NCI-H69 (cell line): Measurements from ENCODE around the gene AHDC1.

Source experiments
- DNase-seq: peaks from one replicate; lab custom pipeline; 2025; lab: John Stamatoyannopoulos, UW

AHDC1 gene

GRCh38 chr1:27599605-27600497 lies 4.1 kb downstream of the AHDC1 start:
- DNase-seq, result no peak

DNA sequence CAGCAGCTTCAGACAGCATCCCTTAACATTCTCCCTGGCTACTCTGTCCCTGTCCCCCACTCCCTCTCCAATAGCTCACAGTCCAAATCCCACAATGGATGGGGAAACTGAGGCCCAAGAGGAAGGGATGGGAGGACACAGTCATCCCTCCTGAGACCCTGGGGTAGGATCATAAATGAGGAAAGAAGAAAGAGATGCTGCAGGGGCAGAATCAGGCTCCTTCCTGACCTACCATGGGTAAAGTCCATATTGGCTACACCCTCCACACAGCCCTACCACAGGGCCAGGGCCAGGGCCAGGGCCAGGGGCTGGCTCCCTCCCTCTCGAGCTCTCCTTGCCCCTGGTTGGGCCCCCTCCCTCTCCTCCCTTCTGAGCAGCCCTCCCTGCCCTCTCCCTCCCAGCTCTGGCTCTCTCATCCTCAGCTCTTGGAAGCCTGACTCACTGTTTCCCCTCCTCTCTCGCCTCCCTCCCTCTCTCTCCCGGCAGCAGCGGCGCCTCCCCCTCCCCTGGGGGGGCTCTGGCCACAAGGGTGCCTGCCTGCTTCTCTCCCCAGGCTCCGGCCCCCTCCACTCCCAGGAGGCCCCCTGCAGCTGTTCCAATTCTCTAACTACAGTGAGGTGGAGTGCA lies 4.9 kb downstream of the AHDC1 start:
- peak; percentile 66 for DNase-seq

- peak; percentile 48 for DNase-seq
These were observed 5.7 kb downstream of the AHDC1 start for GRCh38 chr1:27598295-27598687.

DNA sequence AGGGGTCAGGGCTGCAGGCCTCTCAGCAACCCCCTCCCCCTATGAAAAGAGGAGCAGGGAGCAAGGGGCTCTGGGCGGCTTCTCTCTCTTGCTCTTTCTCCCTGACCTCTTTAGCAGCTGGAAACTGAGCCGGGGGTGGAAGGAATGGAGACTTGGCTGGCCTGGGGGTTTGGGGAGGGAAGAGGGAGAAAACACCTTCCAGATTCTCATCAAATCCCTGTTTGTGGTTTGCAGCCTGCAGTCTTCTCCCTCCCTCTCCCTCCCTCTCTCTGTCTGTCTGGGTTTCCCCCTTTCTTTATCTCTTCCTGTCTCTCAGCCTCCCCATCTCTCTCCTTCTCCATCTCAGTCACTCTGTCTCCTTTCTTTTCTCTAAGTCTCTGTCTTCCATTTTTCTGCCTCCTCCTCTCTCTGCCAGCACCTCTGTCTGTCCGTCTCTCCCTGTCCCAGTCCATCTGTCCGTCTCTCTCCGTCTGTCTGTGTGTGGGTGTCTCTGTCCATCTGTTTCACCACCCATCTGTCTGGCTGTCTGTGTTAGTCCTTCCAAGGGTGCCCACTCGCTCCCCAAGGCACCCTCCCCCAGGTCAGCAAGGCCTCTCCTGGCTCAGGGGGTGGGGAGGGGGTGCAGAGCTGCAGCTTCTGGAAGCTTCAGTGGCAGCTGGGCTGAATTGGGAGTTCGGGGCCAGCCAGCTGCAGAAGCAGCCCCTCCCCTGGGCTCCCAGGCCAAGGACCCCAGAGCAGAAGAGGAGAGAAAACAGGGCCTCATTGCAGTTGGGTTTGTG lies 6.2 kb downstream of the AHDC1 start:
- no peak for DNase-seq

DNA sequence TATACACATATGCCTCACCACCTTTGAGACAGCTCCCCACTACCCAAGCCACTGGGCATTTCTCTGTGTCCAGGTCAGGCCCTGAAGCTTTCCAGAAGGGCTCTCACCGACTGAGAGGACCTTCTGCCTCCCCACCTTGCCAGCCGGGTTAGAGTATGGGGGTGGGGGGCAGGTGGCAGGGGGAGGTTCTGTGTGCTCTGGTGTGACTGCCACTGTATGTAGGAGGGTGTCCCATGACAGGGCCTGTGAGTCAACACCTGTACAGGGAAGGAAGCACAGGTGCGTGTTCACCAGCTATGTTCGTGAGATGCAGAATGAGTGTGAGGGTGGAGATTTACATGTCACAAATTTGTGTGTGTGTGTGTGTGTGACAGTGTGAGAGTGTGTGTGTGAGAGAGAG lies 7.0 kb downstream of the AHDC1 start:
- DNase-seq, result no peak

- DNase-seq, result no peak
These were observed 7.7 kb downstream of the AHDC1 start for GRCh38 chr1:27596261-27596660.

DNA sequence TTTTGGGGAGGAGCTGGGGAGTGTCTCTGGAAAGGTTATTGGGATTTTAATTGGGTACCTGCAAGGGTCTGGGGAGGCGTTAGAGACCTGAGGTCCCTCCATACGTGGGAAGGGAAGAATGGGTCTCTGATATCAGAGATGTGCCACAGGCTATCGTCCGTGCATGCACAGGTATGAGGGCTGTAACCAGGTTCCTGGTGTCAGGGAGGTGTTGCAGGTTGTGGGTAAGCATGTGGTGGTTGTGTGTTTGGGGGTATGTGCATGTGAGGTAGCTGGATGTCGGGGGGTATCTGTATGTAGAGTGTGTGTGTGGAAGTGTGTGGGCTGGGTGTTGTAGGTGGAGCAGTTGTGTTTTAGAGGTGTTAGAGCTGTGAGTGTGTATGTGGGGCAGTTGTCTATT lies 8.3 kb downstream of the AHDC1 start:
- DNase-seq, result no peak

DNA sequence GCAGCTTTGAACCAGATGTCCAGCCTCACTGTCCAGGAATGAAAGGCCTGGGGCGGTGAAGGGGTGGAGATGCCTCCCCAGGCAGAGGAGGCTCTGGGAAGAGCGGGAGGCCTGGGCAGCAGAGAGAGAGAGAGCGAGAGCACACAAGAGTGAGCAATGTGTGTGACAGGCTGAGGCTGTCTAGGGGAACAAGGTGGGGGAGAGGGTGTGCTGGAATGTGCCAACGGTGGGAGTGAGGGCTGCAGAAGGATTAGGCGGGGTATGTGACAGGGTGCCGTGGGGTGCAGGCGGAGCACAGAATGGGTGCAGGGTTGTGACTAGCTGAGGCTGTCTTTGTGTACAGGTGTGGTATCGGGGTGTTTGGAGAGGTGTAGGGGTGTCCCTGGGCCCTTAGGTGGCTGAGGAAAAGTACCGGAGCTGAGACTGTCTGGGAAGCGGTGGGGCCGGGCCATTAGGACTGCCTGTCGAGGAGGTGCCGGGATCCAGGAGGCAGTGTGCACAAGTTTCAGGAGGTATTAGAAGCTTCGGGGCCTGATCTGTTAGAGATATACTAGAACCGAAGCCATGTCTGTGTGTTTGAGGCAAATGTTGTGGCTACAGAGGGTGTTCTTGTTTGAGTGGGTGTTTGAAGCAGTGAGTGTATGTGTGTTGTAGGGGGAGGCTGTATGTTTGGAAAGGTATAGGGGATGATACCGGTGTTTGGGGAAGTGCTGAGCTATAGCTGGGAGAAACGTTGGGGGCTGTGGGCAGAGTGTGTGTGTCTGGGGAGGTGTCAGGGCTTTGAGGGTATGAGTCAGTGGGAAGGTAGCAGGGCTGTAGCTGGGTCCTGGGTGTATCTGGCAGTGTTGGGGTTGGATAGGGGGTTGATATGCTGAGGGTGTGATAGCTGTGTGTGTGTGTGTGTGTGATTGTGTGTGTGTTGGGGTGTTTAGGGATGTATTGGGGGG lies 9.1 kb downstream of the AHDC1 start:
- DNase-seq, result no peak

GRCh38 chr1:27593678-27594563 lies 10.0 kb downstream of the AHDC1 start:
- DNase-seq, result peak; percentile 65

DNA sequence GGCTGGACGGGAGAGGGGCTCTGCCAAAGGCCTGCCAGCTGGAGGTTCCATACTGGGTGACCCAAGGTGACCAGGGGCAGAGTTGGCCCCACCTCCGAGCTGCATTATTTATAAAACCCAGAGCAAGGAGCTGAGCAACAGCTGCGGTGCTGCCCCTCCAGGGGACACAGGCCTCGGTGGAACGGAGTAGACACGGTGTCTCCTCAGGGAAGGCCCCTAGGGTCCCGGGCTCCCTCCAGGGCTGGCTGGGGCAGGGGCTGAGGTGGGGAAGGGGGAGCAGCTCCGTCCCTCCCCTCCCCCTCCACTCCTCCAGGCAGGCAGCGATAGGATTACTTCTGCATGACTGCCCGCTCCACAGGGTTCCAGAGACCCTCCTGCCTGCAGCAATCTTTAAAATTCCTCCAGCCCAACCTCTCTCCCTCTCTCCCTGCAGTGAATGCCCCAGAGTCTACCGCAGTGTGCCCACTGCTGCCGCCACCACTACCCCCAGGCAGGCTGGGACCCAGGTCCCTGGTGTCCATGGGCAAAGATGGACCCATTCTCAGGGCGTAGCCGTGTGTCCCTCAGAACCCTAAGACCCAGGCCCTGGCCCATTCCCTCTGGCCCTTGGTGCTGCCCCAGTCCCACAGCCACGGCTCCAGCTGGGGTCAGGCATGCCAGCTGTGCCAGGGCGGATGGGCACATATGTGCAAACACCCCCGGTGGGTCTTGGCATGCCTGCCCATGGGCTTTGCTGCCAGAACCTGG lies 10.8 kb downstream of the AHDC1 start:
- no peak for DNase-seq

DNA sequence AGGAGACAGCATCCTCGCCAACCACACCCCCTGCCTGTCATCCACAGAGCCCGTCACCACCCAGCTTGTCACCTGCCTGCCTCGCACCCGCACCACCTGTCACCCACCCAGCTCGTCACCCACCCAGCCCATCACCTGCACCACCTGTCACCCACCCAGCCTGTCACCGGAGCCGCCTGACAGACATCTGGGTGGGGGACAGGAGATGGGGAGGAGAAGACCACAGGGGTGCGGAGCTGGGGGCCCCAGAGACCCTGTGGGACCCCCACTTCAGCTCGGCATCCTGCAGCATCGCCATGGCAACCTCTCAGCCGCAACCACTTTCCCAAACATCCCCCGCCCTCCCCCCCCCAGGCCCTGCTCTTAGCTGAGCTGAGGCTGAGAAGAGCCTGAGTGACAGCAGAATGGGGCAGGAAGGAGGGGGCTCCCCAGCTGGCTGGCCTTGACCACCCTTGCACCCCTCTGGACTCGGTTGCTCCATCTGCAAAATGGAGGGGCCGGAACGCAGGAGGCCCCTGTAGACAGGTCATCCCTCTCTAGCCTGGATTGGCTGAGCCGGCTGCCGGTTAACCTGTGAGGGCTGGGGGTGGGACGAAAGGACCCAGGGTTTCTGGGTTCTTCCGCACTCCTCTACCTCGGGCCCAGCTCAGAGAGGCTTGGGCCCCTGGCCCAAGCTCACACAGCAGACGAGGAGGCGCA lies 11.6 kb downstream of the AHDC1 start:
- no peak for DNase-seq

GRCh38 chr1:27591622-27592021 lies 12.3 kb downstream of the AHDC1 start:
- DNase-seq, result peak; percentile 71

- DNase-seq, result no peak
These were observed 12.9 kb downstream of the AHDC1 start for GRCh38 chr1:27590917-27591508.

- DNase-seq, result peak; percentile 85
These were observed 14.0 kb downstream of the AHDC1 start for GRCh38 chr1:27589841-27590426.

- no peak for DNase-seq
These were observed 14.5 kb downstream of the AHDC1 start for GRCh38 chr1:27589441-27589840.

DNA sequence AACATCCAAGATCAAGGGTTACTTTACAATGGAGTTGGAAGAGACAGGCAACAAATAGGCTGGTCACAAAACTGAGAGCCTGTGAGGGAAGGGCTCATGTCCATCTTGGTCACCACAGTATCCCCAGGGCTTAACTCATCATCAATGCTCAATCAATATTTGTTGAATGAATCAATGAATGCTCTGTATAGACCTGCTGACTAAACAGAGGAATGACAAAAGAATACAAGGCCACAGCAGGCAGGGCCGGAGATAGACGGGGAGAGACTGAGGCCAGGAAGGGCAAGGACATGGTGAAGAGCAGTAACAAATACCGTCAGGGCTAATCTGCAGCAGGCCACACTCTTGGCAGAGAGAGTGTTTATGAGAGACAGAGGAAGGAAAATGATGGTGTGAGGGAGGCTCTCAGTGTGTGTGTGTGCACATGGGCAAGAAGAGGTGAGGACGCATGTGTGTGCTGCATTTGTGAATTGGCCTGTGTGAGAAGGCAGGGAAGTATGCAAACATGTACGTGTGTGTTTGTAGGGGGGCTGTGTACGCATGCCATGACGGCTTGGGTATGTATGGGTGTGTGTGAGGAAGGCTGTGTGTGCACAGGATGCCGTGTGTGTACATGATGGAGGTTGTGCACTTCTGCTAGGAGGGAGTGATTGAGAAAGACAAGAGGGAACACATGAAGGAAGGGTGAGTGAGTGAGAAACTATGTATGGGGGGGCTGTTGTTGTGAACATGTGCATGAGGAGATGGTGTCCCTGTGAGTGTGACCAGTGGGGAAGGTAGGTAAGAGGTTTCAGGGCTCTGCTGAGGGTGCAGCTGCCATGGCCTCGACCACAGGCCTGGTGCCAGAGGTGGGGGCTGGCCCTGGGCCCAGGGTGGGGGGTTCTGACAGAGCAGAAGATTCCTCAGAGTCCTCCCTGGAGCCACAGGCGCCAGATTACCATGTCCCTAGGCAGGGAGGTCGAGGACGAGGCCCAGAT lies 15.4 kb downstream of the AHDC1 start:
- DNase-seq, result no peak

GRCh38 chr1:27585684-27586083 lies 18.3 kb downstream of the AHDC1 start:
- DNase-seq, result no peak
